HG03520 (cell line): ENCODE measurements around the gene AFMID.

ENCODE experiments used
- ATAC-seq: cut with Tn5 transposase; IDR thresholded peaks from one replicate; pipeline ENCODE4 v1.9.1; 2021; ENCODE audit warnings: mild to moderate bottlenecking, moderate library complexity; ENCODE audit not compliant: unreplicated experiment

The AFMID gene

DNA sequence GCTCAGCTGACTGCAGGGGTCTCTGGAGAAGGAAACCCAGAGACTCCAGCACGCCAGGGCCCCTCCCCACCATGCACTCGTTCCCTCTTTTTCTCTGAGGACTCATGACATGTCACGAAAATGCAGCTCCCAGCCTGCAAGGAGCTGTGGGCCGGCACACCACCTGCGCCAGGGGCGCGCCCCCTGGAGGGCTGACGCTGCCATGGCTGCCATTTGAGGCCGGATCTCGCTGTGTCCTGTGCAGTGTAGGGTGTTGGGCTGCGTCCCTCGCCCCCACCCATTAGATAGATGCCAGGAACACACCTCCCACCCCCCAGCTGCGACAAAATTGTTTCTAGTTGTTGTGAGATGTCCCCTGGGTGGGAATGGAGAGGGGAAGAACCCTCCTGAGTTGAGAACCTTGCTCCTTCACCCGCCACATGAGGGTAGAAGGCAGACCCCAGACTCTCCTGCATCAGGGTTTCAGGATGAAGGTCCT, 10.6 kb upstream of the AFMID start:
- ATAC-seq, result no peak

DNA sequence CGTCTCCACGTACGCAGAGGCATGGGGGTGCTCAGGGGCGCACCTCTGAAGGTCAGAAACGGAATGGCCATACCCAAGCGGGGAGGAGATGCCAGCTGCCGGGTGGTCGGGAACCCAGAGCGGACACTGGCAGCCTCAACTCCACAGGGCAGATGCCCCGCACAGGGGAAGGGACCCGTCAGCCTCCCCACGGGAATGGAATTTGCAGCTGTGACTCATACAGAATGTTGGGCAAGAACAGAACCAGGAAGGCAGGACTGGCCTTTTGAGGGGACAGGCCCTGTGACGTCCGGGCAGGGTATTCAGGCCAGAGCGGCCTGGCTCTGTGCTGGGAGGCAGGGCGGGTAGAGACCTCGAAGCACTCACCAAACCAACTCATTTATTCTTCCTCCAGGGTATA, 7.8 kb upstream of the AFMID start:
- no peak for ATAC-seq

- no peak for ATAC-seq
These were observed 7.1 kb upstream of the AFMID start for GRCh38 chr17:78180083-78180482.

DNA sequence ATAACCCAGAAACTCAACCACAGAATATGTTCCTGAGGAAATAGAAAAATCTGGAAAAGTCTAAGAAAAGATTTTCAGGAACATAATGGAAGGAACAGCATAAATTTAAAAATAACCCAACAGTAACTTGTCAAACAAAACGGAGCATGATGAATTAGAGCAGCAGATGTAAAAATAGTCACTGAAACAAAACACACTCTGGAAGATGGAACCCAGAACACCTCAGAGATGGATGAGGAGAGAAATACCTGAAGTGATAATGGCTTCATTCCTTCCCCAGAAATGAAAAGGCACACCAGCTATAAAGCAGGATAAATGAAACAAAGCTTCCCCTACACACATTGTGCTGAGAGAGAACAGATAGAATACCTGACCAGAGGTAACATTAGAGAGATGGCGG, 6.7 kb upstream of the AFMID start:
- ATAC-seq, result no peak

- no peak for ATAC-seq
These were observed 4.7 kb upstream of the AFMID start for GRCh38 chr17:78182504-78182903.

DNA sequence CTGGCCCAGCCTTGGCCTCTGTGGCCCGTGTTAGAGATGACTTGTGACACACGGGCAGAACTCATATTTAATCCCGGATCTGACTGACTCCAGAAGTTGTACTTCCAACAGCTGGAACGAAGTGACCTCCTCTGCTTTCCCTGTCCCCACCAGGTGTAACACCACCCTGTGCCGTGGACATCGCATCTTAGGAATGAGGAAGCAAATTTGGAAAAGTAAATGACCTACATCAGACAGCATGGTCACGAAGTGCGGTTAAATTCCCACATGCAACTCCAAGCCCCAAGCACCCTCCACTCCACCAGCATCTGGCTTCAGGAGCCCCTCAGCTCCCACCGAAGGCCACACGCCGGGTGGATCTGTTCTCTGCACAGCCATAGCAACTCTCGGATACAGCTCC, 3.2 kb upstream of the AFMID start:
- ATAC-seq, result no peak

GRCh38 chr17:78184351-78184750, 2.8 kb upstream of the AFMID start:
- ATAC-seq, result no peak

DNA sequence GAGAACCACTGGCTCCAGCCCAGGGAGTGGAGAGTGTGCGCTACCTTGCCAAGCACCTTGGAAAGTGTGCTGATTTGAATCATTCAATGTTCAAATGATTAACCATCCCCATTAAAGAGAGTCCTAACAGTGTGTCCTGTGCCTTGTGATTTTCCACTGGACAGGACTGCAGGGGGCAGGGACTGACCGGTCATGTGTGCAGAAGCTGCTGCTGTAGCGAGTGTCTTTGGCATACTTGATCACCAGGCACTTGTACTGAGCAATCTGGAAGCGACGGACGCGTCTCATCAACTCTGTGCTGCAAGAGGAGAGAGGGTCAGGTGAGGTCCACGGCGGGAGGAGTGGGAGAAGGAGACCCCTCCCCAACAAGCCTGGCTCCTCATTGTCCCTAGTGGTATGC, 2.3 kb upstream of the AFMID start:
- ATAC-seq, result no peak

- no peak for ATAC-seq
These were observed 1.0 kb upstream of the AFMID start for GRCh38 chr17:78185981-78186691.

- no peak for ATAC-seq
These were observed 9.6 kb downstream of the AFMID start for GRCh38 chr17:78196716-78197115.

- ATAC-seq, result no peak
These were observed 10.1 kb downstream of the AFMID start for GRCh38 chr17:78197147-78197832.

DNA sequence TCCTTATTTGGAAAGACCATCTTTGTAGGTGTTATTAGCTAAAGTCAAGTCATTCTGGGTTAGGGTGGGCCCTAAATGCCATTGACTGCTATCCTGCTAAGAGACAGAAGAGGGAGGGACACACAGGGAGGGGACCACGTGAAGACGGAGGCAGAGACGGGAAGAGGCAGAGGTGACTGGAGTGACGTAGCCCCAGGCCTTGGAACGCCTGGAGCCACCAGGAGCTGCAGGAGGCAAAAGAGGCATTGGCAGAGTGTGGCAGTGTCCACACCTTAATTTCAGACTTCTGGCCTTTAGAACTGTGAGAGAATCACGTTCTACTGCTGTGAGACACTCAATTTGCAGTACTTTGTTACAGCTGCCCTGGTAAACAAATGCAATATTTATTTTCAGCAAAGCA, 13.3 kb downstream of the AFMID start:
- ATAC-seq, result no peak

DNA sequence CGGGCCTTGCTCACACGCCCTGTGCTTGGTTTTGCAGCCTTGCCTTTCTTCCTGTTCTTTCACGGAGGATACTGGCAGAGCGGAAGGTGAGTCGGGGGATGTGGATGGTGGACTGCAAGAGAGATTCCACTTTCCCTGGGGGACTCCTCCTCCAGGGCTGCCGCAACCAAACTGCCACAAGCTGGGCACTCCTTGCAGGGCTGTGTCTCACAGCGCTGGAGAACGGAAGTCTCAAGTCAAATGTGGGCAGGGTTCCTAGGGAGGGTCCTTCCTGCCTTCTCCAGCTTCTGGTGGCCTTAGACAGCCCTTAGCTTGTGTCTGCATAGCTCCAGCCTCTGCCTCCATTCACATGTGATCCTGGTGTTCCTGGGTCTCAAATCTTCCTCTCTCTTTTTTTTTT, 15.5 kb downstream of the AFMID start:
- no peak for ATAC-seq

DNA sequence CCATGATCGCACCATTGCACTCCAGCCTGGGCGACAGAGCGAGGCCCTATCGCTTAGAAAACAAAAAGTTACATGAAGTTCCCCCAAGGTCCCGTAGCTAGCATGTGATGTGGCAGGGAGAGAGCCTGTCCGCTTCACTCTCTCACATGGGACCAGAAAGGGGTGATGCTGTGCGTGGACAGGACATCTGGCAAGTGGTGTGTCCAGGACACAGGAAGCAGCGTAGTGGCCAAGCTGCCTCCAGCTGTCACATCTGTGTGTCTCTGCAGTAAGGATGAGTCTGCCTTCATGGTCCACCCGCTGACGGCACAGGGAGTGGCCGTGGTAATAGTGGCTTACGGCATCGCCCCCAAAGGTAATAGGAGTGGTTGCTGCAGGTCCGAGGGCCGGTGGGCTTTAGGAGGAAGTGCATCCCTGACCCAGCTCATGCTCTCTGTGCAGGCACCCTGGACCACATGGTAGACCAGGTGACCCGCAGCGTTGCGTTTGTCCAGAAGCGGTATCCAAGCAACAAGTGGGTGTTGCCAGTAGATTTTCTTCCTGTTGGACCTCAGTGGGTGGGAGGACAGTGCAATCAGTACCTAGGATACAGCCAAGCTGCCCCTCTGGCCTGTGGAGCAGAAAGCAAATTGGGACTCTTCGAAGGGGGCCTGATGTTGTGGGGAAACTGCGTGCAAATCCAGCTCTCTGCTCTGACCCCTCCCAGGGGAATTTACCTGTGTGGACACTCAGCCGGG, 17.4 kb downstream of the AFMID start:
- no peak for ATAC-seq

- no peak for ATAC-seq
These were observed 18.1 kb downstream of the AFMID start for GRCh38 chr17:78205124-78205775.

- no peak for ATAC-seq
These were observed 19.1 kb downstream of the AFMID start for GRCh38 chr17:78206298-78206697.

DNA sequence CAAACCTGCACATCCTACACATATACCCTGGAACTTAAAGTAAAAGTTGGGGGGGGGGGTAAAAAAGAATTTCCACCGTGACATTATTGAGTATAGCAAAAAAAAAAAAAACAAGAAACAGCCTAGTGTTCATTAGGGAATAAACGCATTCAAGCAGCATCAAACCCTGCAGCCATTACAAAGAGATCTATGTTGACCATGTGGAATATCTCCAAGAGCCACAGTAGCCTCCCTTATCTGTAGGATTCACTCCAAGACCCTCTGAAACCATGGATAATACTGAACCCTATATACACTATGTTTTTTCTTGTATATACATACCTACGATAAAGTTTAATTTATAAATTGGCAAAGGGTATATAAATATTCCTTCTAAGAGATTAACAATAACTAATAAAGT, 21.3 kb downstream of the AFMID start:
- no peak for ATAC-seq

DNA sequence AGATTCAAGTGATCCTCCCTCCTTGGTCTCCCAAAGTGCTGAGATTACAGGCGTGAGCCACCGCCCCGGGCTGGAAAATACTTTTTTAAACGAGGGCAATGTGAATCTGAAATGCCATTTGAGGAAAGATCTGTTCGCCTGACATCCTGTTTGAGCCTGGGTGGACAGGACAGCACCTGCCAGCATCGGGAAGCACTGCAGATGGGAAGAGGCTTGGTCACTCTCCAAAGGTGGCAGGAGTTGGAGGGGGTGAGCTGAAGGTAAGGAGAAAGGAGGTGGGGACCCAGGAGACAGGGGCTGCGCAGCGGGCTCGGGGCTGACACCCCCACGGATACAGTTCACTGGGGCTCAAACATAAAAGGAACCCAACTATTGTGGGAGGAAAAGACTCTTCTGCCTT, 22.9 kb downstream of the AFMID start:
- ATAC-seq, result no peak

DNA sequence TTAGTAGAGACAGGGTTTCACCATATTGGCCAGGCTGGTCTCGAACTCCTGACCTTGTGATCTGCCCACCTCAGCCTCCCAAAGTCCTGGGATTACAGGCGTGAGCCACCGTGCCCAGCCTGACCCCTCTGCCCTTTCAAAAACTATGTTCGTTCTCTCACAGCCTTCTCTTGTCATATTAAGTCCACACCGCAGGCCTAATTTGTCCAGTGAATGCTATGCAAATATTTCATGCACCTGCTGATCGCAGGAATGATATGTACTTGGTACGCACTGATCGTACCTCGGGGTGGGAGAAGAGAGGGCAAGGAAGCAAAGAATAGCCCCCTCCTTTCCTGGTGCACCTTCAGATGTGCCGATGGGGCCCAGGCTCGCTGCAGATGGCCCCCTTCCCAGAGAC, 23.9 kb downstream of the AFMID start:
- ATAC-seq, result no peak

- ATAC-seq, result peak; percentile 76
These were observed 27.0 kb downstream of the AFMID start, which contains the start of gene BIRC5 for GRCh38 chr17:78214016-78214705. TSS of gene BIRC5 (plus strand) at chr17:78214253. CDS start at chr17:78214317, 64 bp downstream.

DNA sequence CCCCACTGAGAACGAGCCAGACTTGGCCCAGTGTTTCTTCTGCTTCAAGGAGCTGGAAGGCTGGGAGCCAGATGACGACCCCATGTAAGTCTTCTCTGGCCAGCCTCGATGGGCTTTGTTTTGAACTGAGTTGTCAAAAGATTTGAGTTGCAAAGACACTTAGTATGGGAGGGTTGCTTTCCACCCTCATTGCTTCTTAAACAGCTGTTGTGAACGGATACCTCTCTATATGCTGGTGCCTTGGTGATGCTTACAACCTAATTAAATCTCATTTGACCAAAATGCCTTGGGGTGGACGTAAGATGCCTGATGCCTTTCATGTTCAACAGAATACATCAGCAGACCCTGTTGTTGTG, 27.5 kb downstream of the AFMID start:
- no peak for ATAC-seq
